Ishikawa (cell line): ENCODE results near the gene ZNF583.
A peak's percentile ranks its signal among the peaks of the same experiment; 100 is the strongest.

Experiments
- CREB1 ChIP-seq: IDR thresholded peaks from 2 replicates; pipeline ENCODE4 v1.6.1; 2012; ENCODE audit warnings: low read depth
- EP300 ChIP-seq: IDR thresholded peaks from 2 replicates; pipeline ENCODE4 v1.6.1; 2012; ENCODE audit warnings: borderline replicate concordance
- FOXM1 ChIP-seq: IDR thresholded peaks from 2 replicates; pipeline ENCODE4 v1.6.1; 2012; ENCODE audit warnings: low read depth, borderline replicate concordance
- NFIC ChIP-seq: IDR thresholded peaks from 2 replicates; pipeline ENCODE4 v1.6.1; 2012
- RAD21 ChIP-seq: IDR thresholded peaks from 2 replicates; pipeline ENCODE4 v1.6.1; 2012; ENCODE audit warnings: low read depth
- TAF1 ChIP-seq: IDR thresholded peaks from 2 replicates; pipeline ENCODE4 v1.6.1; 2012; ENCODE audit warnings: low read depth, mild to moderate bottlenecking
- TCF12 ChIP-seq: IDR thresholded peaks from 2 replicates; pipeline ENCODE4 v1.6.1; 2012; ENCODE audit warnings: low read depth
- TEAD4 ChIP-seq: IDR thresholded peaks from 2 replicates; pipeline ENCODE4 v1.6.1; 2012
- YY1 ChIP-seq: IDR thresholded peaks from 2 replicates; pipeline ENCODE4 v1.6.1; 2012; ENCODE audit warnings: low read depth
- ZBTB7A ChIP-seq: IDR thresholded peaks from 2 replicates; pipeline ENCODE4 v1.6.1; 2012; ENCODE audit warnings: low read depth
- TF ChIP-seq, protein P1 (sequence below): IDR thresholded peaks from 2 replicates; pipeline ENCODE4 v1.6.1; 2012; ENCODE audit warnings: low read depth, mild to moderate bottlenecking

DNA sequence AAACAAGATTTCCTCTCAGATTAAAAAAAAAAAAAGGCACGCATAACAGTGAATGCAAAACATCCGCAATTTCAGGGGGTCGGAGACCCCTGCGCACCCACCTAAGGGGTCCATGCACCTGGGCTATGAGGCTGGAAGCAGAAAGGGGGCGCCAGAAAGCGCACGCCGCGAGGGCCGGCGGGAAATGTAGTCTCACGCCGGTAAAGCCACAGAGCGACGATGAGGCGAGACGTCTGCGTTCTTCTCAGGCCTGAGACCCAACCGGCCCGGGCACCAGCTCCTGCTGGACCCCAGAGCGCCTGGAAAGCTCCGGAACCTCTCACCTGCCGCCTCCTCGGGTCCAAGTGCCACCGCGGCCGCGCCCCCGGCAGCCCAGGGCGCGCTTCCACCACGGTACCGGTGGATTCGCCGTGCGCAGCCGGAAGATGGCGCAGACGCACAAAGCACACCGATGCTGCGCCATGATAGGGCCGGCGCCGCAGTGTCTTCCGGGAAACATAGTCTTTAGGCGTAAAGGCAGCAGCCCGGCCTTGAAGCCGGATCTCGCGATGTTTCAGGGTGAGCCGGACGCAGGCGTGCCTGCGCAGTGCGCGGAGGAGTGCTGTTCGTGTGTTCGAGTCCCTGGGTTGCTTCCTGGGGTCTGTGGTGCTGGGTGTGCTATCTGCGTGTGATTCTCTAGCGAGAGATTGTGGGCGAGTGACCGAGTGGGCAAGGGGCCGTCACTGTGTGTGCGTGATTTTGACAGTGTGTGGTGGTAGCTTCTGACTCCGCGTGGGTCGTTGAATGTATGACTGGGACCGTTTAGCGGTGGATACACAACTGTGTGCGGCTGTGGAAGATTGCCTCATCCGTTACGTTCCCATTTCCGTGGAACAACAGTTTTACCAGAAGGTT is 10.8 kb upstream of the ZNF583 start, which contains the start of gene ZNF582:
- TF ChIP-seq, protein P1, sequence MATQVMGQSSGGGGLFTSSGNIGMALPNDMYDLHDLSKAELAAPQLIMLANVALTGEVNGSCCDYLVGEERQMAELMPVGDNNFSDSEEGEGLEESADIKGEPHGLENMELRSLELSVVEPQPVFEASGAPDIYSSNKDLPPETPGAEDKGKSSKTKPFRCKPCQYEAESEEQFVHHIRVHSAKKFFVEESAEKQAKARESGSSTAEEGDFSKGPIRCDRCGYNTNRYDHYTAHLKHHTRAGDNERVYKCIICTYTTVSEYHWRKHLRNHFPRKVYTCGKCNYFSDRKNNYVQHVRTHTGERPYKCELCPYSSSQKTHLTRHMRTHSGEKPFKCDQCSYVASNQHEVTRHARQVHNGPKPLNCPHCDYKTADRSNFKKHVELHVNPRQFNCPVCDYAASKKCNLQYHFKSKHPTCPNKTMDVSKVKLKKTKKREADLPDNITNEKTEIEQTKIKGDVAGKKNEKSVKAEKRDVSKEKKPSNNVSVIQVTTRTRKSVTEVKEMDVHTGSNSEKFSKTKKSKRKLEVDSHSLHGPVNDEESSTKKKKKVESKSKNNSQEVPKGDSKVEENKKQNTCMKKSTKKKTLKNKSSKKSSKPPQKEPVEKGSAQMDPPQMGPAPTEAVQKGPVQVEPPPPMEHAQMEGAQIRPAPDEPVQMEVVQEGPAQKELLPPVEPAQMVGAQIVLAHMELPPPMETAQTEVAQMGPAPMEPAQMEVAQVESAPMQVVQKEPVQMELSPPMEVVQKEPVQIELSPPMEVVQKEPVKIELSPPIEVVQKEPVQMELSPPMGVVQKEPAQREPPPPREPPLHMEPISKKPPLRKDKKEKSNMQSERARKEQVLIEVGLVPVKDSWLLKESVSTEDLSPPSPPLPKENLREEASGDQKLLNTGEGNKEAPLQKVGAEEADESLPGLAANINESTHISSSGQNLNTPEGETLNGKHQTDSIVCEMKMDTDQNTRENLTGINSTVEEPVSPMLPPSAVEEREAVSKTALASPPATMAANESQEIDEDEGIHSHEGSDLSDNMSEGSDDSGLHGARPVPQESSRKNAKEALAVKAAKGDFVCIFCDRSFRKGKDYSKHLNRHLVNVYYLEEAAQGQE: no peak
- no peak for TF ChIP-seq NFIC
- peak; percentile 82 for TF ChIP-seq YY1
- 0 out of 2 replicates have a peak, but pooled peaks have one; percentile 10 for TF ChIP-seq CREB1
- TF ChIP-seq EP300: no peak
- TF ChIP-seq TCF12: no peak
- peak; percentile 37; the same call in 1 of the 2 replicates for TF ChIP-seq RAD21
- no peak for TF ChIP-seq TAF1
- no peak for TF ChIP-seq TEAD4
- peak; percentile 100 for TF ChIP-seq ZBTB7A
- no peak for TF ChIP-seq FOXM1
